HG03460 (cell line): Measurements from ENCODE around the gene TBC1D23.
"Not testable (repeated sequence)": the region's sequence is repeated elsewhere in the genome, so short reads cannot be mapped to it uniquely, and the experiment has no call there.

Source experiments
- ATAC-seq: cut with Tn5 transposase; IDR thresholded peaks from one replicate; pipeline ENCODE4 v1.9.1; 2021; ENCODE audit not compliant: unreplicated experiment

Gene TBC1D23

GRCh38 chr3:100340527-100340926 is 79.7 kb downstream of the TBC1D23 start:
- ATAC-seq: no peak

- no peak for ATAC-seq
Observed at GRCh38 chr3:100348727-100349126, 87.9 kb downstream of the TBC1D23 start.

- ATAC-seq: not testable (repeated sequence)
Observed at GRCh38 chr3:100351770-100352169, 91.0 kb downstream of the TBC1D23 start.

- no peak for ATAC-seq
Observed at GRCh38 chr3:100352296-100353231, 91.8 kb downstream of the TBC1D23 start.

- ATAC-seq: peak; percentile 75
Observed at GRCh38 chr3:100354850-100355249, 94.1 kb downstream of the TBC1D23 start.

GRCh38 chr3:100358413-100358812 is 97.6 kb downstream of the TBC1D23 start:
- no peak for ATAC-seq

- no peak for ATAC-seq
Observed at GRCh38 chr3:100359035-100359434, 98.2 kb downstream of the TBC1D23 start.

- no peak for ATAC-seq
Observed at GRCh38 chr3:100360757-100361496, 100.1 kb downstream of the TBC1D23 start.

- no peak for ATAC-seq
Observed at GRCh38 chr3:100361897-100362296, 101.1 kb downstream of the TBC1D23 start.

- no peak for ATAC-seq
Observed at GRCh38 chr3:100364421-100364820, 103.6 kb downstream of the TBC1D23 start.

- ATAC-seq: no peak
Observed at GRCh38 chr3:100366424-100366823, 105.6 kb downstream of the TBC1D23 start.

- no peak for ATAC-seq
Observed at GRCh38 chr3:100368441-100368840, 107.6 kb downstream of the TBC1D23 start.

- no peak for ATAC-seq
Observed at GRCh38 chr3:100370756-100371155, 110.0 kb downstream of the TBC1D23 start.

- no peak for ATAC-seq
Observed at GRCh38 chr3:100374521-100374920, 113.7 kb downstream of the TBC1D23 start.
